H1 (cell line): ENCODE measurements around the gene TRAF4. TPM values are rescaled to one million over a fixed set of nuclear protein-coding genes. Genes with fewer than 3 reads are reported as not detected.

Experiments
- CTCF ChIA-PET: fragments of 300-600 bp; sonication (Branson Sonifier 250); formaldehyde crosslinking; loops from one replicate; lab custom pipeline; 2021; ENCODE audit not compliant: partially characterized antibody; lab: Charles Lee
- POLR2A ChIA-PET: fragments of 300-600 bp; sonication (Branson Sonifier 250); formaldehyde crosslinking; loops from one replicate; lab custom pipeline; 2021; ENCODE audit warnings: inconsistent platforms; ENCODE audit not compliant: partially characterized antibody; lab: Charles Lee
- DNase-seq, 2 experiments: peaks; one replicate each; pipeline versions ENCODE4 v3.0.0 to v3.0.0-alpha.2; 2010 to 2022; ENCODE audit warnings: low spot score in 2 of 2, low read depth in 1 of 2, mixed read lengths in 1 of 2
- FAIRE-seq: peaks from 2 replicates; lab custom pipeline; 2011; peaks lifted over from hg19 to GRCh38; lab: Jason Lieb, UNC
- H2AFZ ChIP-seq: 2 replicates; pipeline ENCODE4 v1.8.1; 2012; ENCODE audit warnings: low read length, inconsistent platforms
- H2AK5ac ChIP-seq: 2 replicates; pipeline ENCODE4 v1.6.1; 2013; ENCODE audit warnings: low read depth, low read length
- H2BK120ac ChIP-seq: replicated peaks from 2 replicates; pipeline ENCODE3; 2013; ENCODE audit warnings: low read depth, low read length, inconsistent platforms
- H2BK12ac ChIP-seq: 2 replicates; pipeline ENCODE4 v1.6.1; 2013; ENCODE audit warnings: low read depth, low read length
- H2BK15ac ChIP-seq: 2 replicates; pipeline ENCODE4 v1.6.1; 2013; ENCODE audit warnings: low read length
- H2BK20ac ChIP-seq: 2 replicates; pipeline ENCODE4 v1.6.1; 2013; ENCODE audit warnings: low read length
- H2BK5ac ChIP-seq: 2 replicates; pipeline ENCODE4 v1.6.1; 2013; ENCODE audit warnings: low read depth, low read length
- H3K14ac ChIP-seq: 2 replicates; pipeline ENCODE4 v1.6.1; 2013; ENCODE audit warnings: inconsistent platforms; ENCODE audit not compliant: insufficient read length
- H3K18ac ChIP-seq: 2 replicates; pipeline ENCODE4 v1.6.1; 2013; ENCODE audit warnings: low read length; ENCODE audit errors: extremely low read depth
- H3K23ac ChIP-seq: 2 replicates; pipeline ENCODE4 v1.6.1; 2013; ENCODE audit warnings: inconsistent platforms; ENCODE audit not compliant: insufficient read length
- H3K23me2 ChIP-seq: 2 replicates; pipeline ENCODE4 v1.6.1; 2013; ENCODE audit warnings: low read depth, low read length
- H3K27ac ChIP-seq: 2 replicates; pipeline ENCODE4 v1.6.1; 2011; ENCODE audit warnings: low read depth, low read length, inconsistent platforms
- H3K27me3 ChIP-seq, 4 experiments: replicated peaks in 1 of 4; 1 replicate in 1 of 4; 2 replicates in 3 of 4; pipeline versions ENCODE4 v1.6.1 to v1.8.1; 2011 to 2013; ENCODE audit warnings: low read length in 3 of 4, mild to moderate bottlenecking in 3 of 4, inconsistent platforms in 2 of 4, mixed read lengths in 2 of 4, moderate library complexity in 1 of 4; ENCODE audit not compliant: control insufficient read depth in 3 of 4, insufficient read depth in 3 of 4; ENCODE audit errors: extremely low read depth in 1 of 4
- H3K36me3 ChIP-seq, 4 experiments: 2 replicates each; pipeline versions ENCODE4 v1.6.1 to v1.8.1; 2011 to 2013; ENCODE audit warnings: mild to moderate bottlenecking in 4 of 4, low read length in 3 of 4, moderate library complexity in 2 of 4, control low read depth in 1 of 4, inconsistent platforms in 1 of 4; ENCODE audit not compliant: insufficient read depth in 4 of 4, control insufficient read depth in 2 of 4
- H3K4ac ChIP-seq: replicated peaks from 2 replicates; pipeline ENCODE3; 2013; ENCODE audit warnings: low read length, low read depth, mixed read lengths, inconsistent platforms; ENCODE audit not compliant: insufficient read length
- H3K4me1 ChIP-seq, 4 experiments: replicated peaks in 1 of 4; 1 replicate in 1 of 4; 2 replicates in 3 of 4; pipeline versions ENCODE4 v1.6.1 to v1.8.1; 2011 to 2013; ENCODE audit warnings: low read length in 3 of 4, inconsistent platforms in 2 of 4, mixed read lengths in 1 of 4; ENCODE audit not compliant: insufficient read depth in 4 of 4, control insufficient read depth in 3 of 4
- H3K4me2 ChIP-seq, 2 experiments: 2 replicates each; pipeline versions ENCODE4 v1.6.1 to v1.8.1; 2011 to 2013; ENCODE audit warnings: low read depth in 2 of 2, low read length in 2 of 2, control low read depth in 1 of 2, inconsistent platforms in 1 of 2, mild to moderate bottlenecking in 1 of 2; ENCODE audit not compliant: insufficient read depth in 1 of 2
- H3K4me3 ChIP-seq, 4 experiments: fragments of 200-600, 300-600 bp in 1 of 4; sonication (generic), shearing (Covaris generic), sonication (Bioruptor Twin) in 1 of 4; 2 replicates each; pipeline versions ENCODE4 v1.5.1 to v1.8.1; 2011 to 2016; ENCODE audit warnings: low read length in 4 of 4, low read depth in 3 of 4, control low read depth in 2 of 4, inconsistent platforms in 2 of 4, mild to moderate bottlenecking in 2 of 4, mixed read lengths in 1 of 4, moderate library complexity in 1 of 4; ENCODE audit not compliant: insufficient read depth in 2 of 4; ENCODE audit errors: extremely low read depth in 1 of 4
- H3K56ac ChIP-seq: replicated peaks from 2 replicates; pipeline ENCODE3; 2013; ENCODE audit warnings: low read depth, mild to moderate bottlenecking, mixed read lengths, low read length, inconsistent platforms; ENCODE audit not compliant: insufficient read length
- H3K79me1 ChIP-seq: 2 replicates; pipeline ENCODE4 v1.6.1; 2013; ENCODE audit warnings: low read depth, low read length, control low read depth
- H3K79me2 ChIP-seq, 2 experiments: 2 replicates each; pipeline versions ENCODE4 v1.6.1 to v1.8.1; 2012 to 2013; ENCODE audit warnings: low read length in 2 of 2, mild to moderate bottlenecking in 2 of 2, inconsistent platforms in 1 of 2; ENCODE audit not compliant: insufficient read depth in 2 of 2, control insufficient read depth in 1 of 2
- H3K9ac ChIP-seq, 4 experiments: replicated peaks in 1 of 4; 1 replicate in 1 of 4; 2 replicates in 3 of 4; pipeline versions ENCODE4 v1.6.1 to v1.8.1; 2011 to 2013; ENCODE audit warnings: low read depth in 3 of 4, low read length in 3 of 4, control low read depth in 2 of 4, mild to moderate bottlenecking in 2 of 4, moderate library complexity in 2 of 4, inconsistent platforms in 1 of 4; ENCODE audit errors: extremely low read depth in 1 of 4
- H3K9me3 ChIP-seq, 2 experiments: 2 replicates each; pipeline versions ENCODE4 v1.6.1 to v1.8.1; 2012 to 2013; ENCODE audit warnings: mild to moderate bottlenecking in 2 of 2, moderate library complexity in 2 of 2, control low read depth in 1 of 2, inconsistent platforms in 1 of 2, low read depth in 1 of 2, low read length in 1 of 2, mixed read lengths in 1 of 2; ENCODE audit not compliant: insufficient read depth in 2 of 2
- H4K20me1 ChIP-seq, 2 experiments: replicated peaks in 1 of 2; 2 replicates each; pipeline versions ENCODE3 to v1.8.1; 2011 to 2013; ENCODE audit warnings: inconsistent platforms in 2 of 2, low read length in 2 of 2, mild to moderate bottlenecking in 1 of 2; ENCODE audit not compliant: insufficient read depth in 2 of 2, control insufficient read depth in 1 of 2
- H4K5ac ChIP-seq: 2 replicates; pipeline ENCODE4 v1.6.1; 2013; ENCODE audit warnings: low read length, low read depth, mixed read lengths, inconsistent platforms; ENCODE audit not compliant: insufficient read length
- H4K8ac ChIP-seq: 2 replicates; pipeline ENCODE4 v1.8.0; 2013; ENCODE audit warnings: mild to moderate bottlenecking, moderate library complexity, low read length, inconsistent platforms; ENCODE audit not compliant: insufficient read depth; ENCODE audit errors: extremely low read depth
- H4K91ac ChIP-seq: replicated peaks from 2 replicates; pipeline ENCODE3; 2013; ENCODE audit warnings: low read length, mixed read lengths, inconsistent platforms; ENCODE audit not compliant: insufficient read length
- WGBS, 2 experiments: shearing (Covaris generic) in 1 of 2; methylation state at CpG; one replicate each; pipeline versions ENCODE4 v1.1.6 to v1.1.7; 2013 to 2015; ENCODE audit warnings: low lambda C conversion rate in 2 of 2, mixed read lengths in 2 of 2, inconsistent platforms in 1 of 2, low coverage in 1 of 2, missing lambda C conversion rate in 1 of 2; ENCODE audit not compliant: insufficient replicate concordance in 2 of 2, insufficient coverage in 1 of 2, insufficient read length in 1 of 2; ENCODE audit errors: extremely low coverage in 1 of 2, missing lambda C conversion rate in 1 of 2; 5-methylcytosine and 5-hydroxymethylcytosine counted together
- polyA plus RNA-seq, 7 experiments: library from polyadenylated mRNA; depleted of rRNA in 3 of 7; stranded (reverse) in 5 of 7; unstranded in 2 of 7; fragments of >200 nt in 5 of 7; fragments of 200-250 nt in 2 of 7; gene quantifications; 1 replicate in 5 of 7; 2 replicates in 1 of 7; 4 replicates in 1 of 7; pipeline versions ENCODE4 v1.2.1 to v1.2.3, GENCODE V29; 2011 to 2013; ENCODE audit warnings: missing spikeins in 2 of 7, mixed read lengths in 2 of 7
- total RNA-seq: library from RNA; stranded (reverse); fragmentation: NEBNext Ultra II Directional; extraction: Animal tissue kit (Norgen Biotek cat#: 25700); gene quantifications from 2 replicates; pipeline ENCODE4 v1.2.1, GENCODE V29; 2021

TRAF4 gene
- total and polyA plus RNA-seq, 2 of the 8 experiments (the other 6 are each of a cell fraction or from before 2014, with no cell fraction given), result 167 to 170 TPM

DNA sequence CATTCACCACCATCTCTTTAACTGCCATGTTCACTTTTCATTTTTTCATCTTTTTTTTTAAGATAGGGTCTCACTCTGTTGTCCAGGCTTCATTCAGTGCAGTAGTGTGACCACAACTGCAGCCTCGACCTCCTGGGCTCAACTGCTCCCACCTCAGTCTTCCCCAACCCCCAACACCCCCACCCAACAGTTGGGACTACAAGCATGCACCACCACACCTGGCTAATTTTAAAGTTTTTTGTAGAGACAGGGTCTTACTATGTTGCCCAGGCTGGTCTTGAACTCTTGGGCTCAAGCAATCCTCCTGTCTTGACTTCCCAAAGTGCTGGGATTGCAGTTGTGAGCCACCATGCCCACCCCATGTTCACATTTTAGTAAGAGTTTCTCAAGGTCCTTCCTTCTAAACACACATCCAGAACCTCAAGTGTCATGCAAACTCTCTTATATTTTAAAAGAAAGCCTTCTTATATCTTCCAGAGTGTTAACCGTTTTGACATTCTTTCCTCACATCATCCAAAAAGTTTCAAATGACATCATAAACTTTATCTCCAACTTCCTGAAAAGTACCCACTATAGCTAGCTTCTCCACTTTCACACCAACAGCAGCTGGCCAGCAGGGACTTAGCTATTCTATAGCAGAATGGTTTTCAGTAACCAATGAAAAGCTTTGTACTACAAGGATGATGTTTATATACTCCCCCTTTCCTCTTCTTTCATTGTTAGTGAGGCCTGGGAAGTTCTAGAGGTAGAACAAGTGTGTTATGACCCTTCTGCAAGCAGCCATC, 49.3 kb downstream of the TRAF4 start:
- POLR2A ChIA-PET, result interaction anchor here (0.6 to 1.5 kb wide), 7 partner anchors 11 to 48 kb away, joined by 3 to 10 read pairs (median 3); no protein-coding TSS in a partner anchor
- Histone ChIP-seq H4K91ac (no peak overlapping the region), H3K79me2 (peaks cover 4 to 87% of the 10 kb centered on the region in 2 experiments; a peak in 3 of 4 replicates), H3K23me2 (no peaks in the 10 kb centered on the region), H2BK120ac (no peak overlapping the region), H3K9me3 (no peaks in the 10 kb centered on the region), H2AFZ (no peak overlapping the region), H3K23ac (no peak overlapping the region), H3K79me1 (no peaks in the 10 kb centered on the region; the same call in none of the 2 replicates), H3K9ac (no peak overlapping the region), H3K4me3 (no peak overlapping the region), H3K36me3 (peaks cover 0 to 3% (median 0%) of the 10 kb centered on the region in 4 experiments; a peak in 1 of 8 replicates), H3K27me3 (no peaks in the 10 kb centered on the region), H2BK12ac (no peak overlapping the region), H3K4me2 (no peak overlapping the region), H3K4me1 (no peaks in the 10 kb centered on the region), H4K5ac (no peak overlapping the region), H3K4ac (no peak overlapping the region), H2BK5ac (no peak overlapping the region), H2BK20ac (no peak overlapping the region), H3K18ac (no peak overlapping the region), H4K8ac (no peak overlapping the region), H2BK15ac (no peak overlapping the region), H3K27ac (no peak overlapping the region), H4K20me1 (peaks cover 2 to 7% of the 10 kb centered on the region in 2 experiments), H2AK5ac (no peak overlapping the region), H3K14ac (no peak overlapping the region), H3K56ac (no peak overlapping the region)
- CTCF ChIA-PET, result interaction anchor here (0.8 kb wide), 1 partner anchor 29 kb away, joined by 3 read pairs; no protein-coding TSS in a partner anchor
- DNase-seq, result no peak
- no peak for FAIRE-seq
- WGBS, 2 experiments, result 83% methylated on average over 2 of the region's 2 CpGs; no CpG with 5 or more reads in 1 of the 2 experiments
